ENCODE measurements around the gene ARMC3.
"Not testable (repeated sequence)": the region's sequence is repeated elsewhere in the genome, so short reads cannot be mapped to it uniquely, and the experiment has no call there.

ARMC3 gene

GRCh38 chr10:23047201-23048050 is 119.6 kb downstream of the ARMC3 start:
- no peak for DNase-seq (ENCODE audit: low read depth)

GRCh38 chr10:23048191-23048590 is 120.3 kb downstream of the ARMC3 start:
- no peak for DNase-seq (ENCODE audit: low read depth)

GRCh38 chr10:23051278-23051677 is 123.4 kb downstream of the ARMC3 start:
- DNase-seq (ENCODE audit: low read depth), result no peak

GRCh38 chr10:23051855-23052331 is 124.0 kb downstream of the ARMC3 start:
- DNase-seq (ENCODE audit: low read depth), result no peak

- no peak for DNase-seq (ENCODE audit: low read depth)
Measured at GRCh38 chr10:23053036-23053435, 125.2 kb downstream of the ARMC3 start.

GRCh38 chr10:23055424-23056185 is 127.8 kb downstream of the ARMC3 start:
- DNase-seq (ENCODE audit: low read depth), result no peak

GRCh38 chr10:23056186-23056579 is 128.3 kb downstream of the ARMC3 start:
- no peak for DNase-seq (ENCODE audit: low read depth)

GRCh38 chr10:23058366-23058765 is 130.5 kb downstream of the ARMC3 start:
- no peak for DNase-seq (ENCODE audit: low read depth)

GRCh38 chr10:23060918-23061317 is 133.1 kb downstream of the ARMC3 start:
- no peak for DNase-seq (ENCODE audit: low read depth)

- DNase-seq (ENCODE audit: low read depth), result no peak
Measured at GRCh38 chr10:23063045-23063972, 135.5 kb downstream of the ARMC3 start.

GRCh38 chr10:23063973-23064812 is 136.3 kb downstream of the ARMC3 start:
- no peak for DNase-seq (ENCODE audit: low read depth)

GRCh38 chr10:23064813-23065114 is 136.9 kb downstream of the ARMC3 start:
- DNase-seq (ENCODE audit: low read depth), result not testable (repeated sequence)

GRCh38 chr10:23065181-23065948 is 137.5 kb downstream of the ARMC3 start:
- DNase-seq (ENCODE audit: low read depth), result no peak

- DNase-seq (ENCODE audit: low read depth), result no peak
Measured at GRCh38 chr10:23067337-23067736, 139.5 kb downstream of the ARMC3 start.

GRCh38 chr10:23067939-23068775 is 140.3 kb downstream of the ARMC3 start:
- peak; percentile 25 for DNase-seq (ENCODE audit: low read depth)

- no peak for DNase-seq (ENCODE audit: low read depth)
Measured at GRCh38 chr10:23069019-23069815, 141.4 kb downstream of the ARMC3 start.

GRCh38 chr10:23070092-23070912 is 142.4 kb downstream of the ARMC3 start:
- DNase-seq (ENCODE audit: low read depth), result not testable (repeated sequence)

- no peak for DNase-seq (ENCODE audit: low read depth)
Measured at GRCh38 chr10:23070913-23071218, 143.0 kb downstream of the ARMC3 start.

All from stimulated activated CD8-positive, alpha-beta memory T cell treated with anti-CD3 and anti-CD28 coated beads, Interleukin-15, amount 100 ng/mL, for 1 hour (primary cell).